Natural killer cell (primary cell): ENCODE results near the gene MARK2. TPM values are rescaled to one million over a fixed set of nuclear protein-coding genes. Genes with fewer than 3 reads are reported as not detected.

Experiments
- ATAC-seq, 3 donors: fragments of 150-1000 bp in 2 of 3; fragments of 200-7000 bp in 1 of 3; cut with Tn5 transposase; 1 replicate in 1 of 3; 2 replicates in 2 of 3; pipeline ENCODE4 v1.10.0; 2021; ENCODE audit warnings: mild to moderate bottlenecking in 2 of 3, moderate library complexity in 2 of 3
- DNase-seq, 2 donors: peaks; one replicate each; pipeline versions ENCODE4 v3.0.0 to v3.0.0-alpha.2; 2013 to 2021; ENCODE audit warnings: mixed read lengths in 1 of 2
- H3K27ac ChIP-seq: one replicate; pipeline ENCODE4 v1.5.1; 2013; ENCODE audit warnings: mild to moderate bottlenecking, low read length
- H3K27me3 ChIP-seq: one replicate; pipeline ENCODE4 v1.6.1; 2013; ENCODE audit warnings: low read length; ENCODE audit not compliant: control insufficient read depth, insufficient read depth
- H3K36me3 ChIP-seq: one replicate; pipeline ENCODE4 v1.6.1; 2013; ENCODE audit warnings: low read length; ENCODE audit not compliant: control insufficient read depth, insufficient read depth
- H3K4me1 ChIP-seq: one replicate; pipeline ENCODE4 v1.6.1; 2013; ENCODE audit warnings: low read length; ENCODE audit not compliant: control insufficient read depth, insufficient read depth
- H3K4me3 ChIP-seq: one replicate; pipeline ENCODE4 v1.5.1; 2013; ENCODE audit warnings: low read length
- H3K9me3 ChIP-seq: one replicate; pipeline ENCODE4 v1.6.1; 2013; ENCODE audit warnings: low read length; ENCODE audit not compliant: control insufficient read depth, insufficient read depth
- H3K27ac Mint-ChIP-seq, 2 donors: one replicate each; pipeline ENCODE4 v1.8.0; 2022; ENCODE audit warnings: mild to moderate bottlenecking in 2 of 2, mixed read lengths in 2 of 2, moderate library complexity in 1 of 2
- H3K27me3 Mint-ChIP-seq, 2 donors: one replicate each; pipeline ENCODE4 v1.8.0; 2022; ENCODE audit warnings: low read depth in 2 of 2, mixed read lengths in 2 of 2
- H3K36me3 Mint-ChIP-seq: one replicate; pipeline ENCODE4 v1.8.0; 2022; ENCODE audit warnings: mixed read lengths
- H3K4me1 Mint-ChIP-seq, 2 donors: one replicate each; pipeline ENCODE4 v1.8.0; 2022; ENCODE audit warnings: mixed read lengths in 2 of 2
- H3K4me3 Mint-ChIP-seq: one replicate; pipeline ENCODE4 v1.8.0; 2022; ENCODE audit warnings: mild to moderate bottlenecking, moderate library complexity, mixed read lengths
- H3K9me3 Mint-ChIP-seq, 2 donors: one replicate each; pipeline ENCODE4 v1.8.0; 2022; ENCODE audit warnings: mixed read lengths in 2 of 2
- WGBS: methylation state at CpG from one replicate; pipeline ENCODE4 v1.1.7; 2013; ENCODE audit warnings: missing lambda C conversion rate; ENCODE audit not compliant: insufficient coverage; 5-methylcytosine and 5-hydroxymethylcytosine counted together
- intact Hi-C: fragments of 100-400 bp; cut with micrococcal nuclease; formaldehyde crosslinking; loops from one replicate; pipeline ENCODE4 v1.14.2; 2022
- total RNA-seq, 4 donors: library from RNA; stranded (reverse); fragments of 120-200 nt in 1 of 4; gene quantifications; one replicate each; pipeline versions ENCODE4 v1.2.3 to v1.2.4, GENCODE V29; 2013 to 2022
- TF ChIP-seq, protein P1 (sequence below): fragments of 200-600 bp; IDR thresholded peaks from one replicate; pipeline ENCODE4 v1.8.0; 2022; ENCODE audit warnings: antibody characterized with exemption

The MARK2 gene
- total RNA-seq, 3 donors from 2014 or later (not counting 1 experiment from before 2014, with no cell fraction given), result 63.8 to 88.4 (median 80.2) TPM

DNA sequence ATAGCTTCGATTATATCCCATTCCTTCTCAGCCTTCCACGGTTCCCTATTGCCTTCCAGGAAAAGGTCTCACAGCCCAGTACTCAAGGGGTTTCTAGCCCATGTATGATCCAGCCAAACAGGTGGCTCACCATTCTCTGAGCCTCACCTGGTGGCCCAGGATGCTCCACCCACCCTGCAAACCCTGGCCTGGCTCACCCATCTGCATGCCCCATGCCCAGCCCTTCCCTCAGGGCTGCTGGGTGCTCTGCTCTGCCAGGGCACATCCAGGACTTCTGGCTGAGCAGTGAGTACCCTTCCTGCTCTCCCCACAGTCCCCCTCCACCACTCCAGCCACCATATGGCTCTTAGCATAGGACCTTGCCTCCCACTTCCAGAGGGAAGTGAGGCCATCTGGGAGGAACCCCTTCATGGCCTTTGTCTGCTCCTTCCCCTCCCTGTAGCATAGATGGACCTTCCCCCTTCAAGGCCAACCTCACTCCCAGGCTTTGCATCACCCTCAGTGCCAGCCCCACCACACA is 83.8 kb downstream of the MARK2 start:
- H3K27ac ChIP-seq, result no peak overlapping the region
- H3K27me3 Mint-ChIP-seq, result peaks cover 0 to 2% of the 10 kb centered on the region in 2 donors
- intact Hi-C loops, result no loop called here
- H3K4me1 Mint-ChIP-seq, result peaks cover 0 to 13% of the 10 kb centered on the region in 2 donors
- 88% methylated on average over 2 of the region's 2 CpGs for WGBS
- no peak overlapping the region for H3K4me3 ChIP-seq
- DNase-seq, result no peak
- H3K4me3 Mint-ChIP-seq, result no peak overlapping the region
- TF ChIP-seq, protein P1, sequence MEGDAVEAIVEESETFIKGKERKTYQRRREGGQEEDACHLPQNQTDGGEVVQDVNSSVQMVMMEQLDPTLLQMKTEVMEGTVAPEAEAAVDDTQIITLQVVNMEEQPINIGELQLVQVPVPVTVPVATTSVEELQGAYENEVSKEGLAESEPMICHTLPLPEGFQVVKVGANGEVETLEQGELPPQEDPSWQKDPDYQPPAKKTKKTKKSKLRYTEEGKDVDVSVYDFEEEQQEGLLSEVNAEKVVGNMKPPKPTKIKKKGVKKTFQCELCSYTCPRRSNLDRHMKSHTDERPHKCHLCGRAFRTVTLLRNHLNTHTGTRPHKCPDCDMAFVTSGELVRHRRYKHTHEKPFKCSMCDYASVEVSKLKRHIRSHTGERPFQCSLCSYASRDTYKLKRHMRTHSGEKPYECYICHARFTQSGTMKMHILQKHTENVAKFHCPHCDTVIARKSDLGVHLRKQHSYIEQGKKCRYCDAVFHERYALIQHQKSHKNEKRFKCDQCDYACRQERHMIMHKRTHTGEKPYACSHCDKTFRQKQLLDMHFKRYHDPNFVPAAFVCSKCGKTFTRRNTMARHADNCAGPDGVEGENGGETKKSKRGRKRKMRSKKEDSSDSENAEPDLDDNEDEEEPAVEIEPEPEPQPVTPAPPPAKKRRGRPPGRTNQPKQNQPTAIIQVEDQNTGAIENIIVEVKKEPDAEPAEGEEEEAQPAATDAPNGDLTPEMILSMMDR, result no peak
- no peaks in the 10 kb centered on the region for H3K9me3 ChIP-seq
- H3K27ac Mint-ChIP-seq, result no peak overlapping the region
- no peak for ATAC-seq
- no peaks in the 10 kb centered on the region for H3K36me3 ChIP-seq
- H3K9me3 Mint-ChIP-seq, result no peaks in the 10 kb centered on the region
- H3K36me3 Mint-ChIP-seq, result no peaks in the 10 kb centered on the region
- H3K4me1 ChIP-seq, result peaks cover 20% of the 10 kb centered on the region
- no peaks in the 10 kb centered on the region for H3K27me3 ChIP-seq

DNA sequence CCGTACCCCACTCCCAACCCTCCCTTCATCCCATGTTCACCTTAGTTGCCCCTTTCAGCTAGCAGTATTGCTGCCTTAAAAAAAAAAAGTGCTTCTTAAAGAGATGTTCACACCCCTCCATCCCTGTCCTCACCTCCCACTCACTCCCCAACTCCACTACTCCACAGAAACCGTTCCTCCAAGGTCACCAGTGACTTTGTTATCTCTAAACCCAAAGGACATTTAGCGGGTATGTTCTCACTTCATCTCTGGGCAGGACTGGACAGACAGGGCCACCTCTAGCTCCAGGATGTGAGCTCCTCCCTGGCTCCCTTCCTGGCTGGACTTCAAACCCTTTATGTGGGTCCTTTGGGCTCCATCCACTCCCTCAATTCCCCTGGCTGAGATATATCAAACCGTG is 84.4 kb downstream of the MARK2 start:
- Histone ChIP-seq H3K4me1 (peaks cover 14% of the 10 kb centered on the region), H3K9me3 (no peaks in the 10 kb centered on the region), H3K27me3 (no peaks in the 10 kb centered on the region), H3K4me3 (no peak overlapping the region), H3K36me3 (no peaks in the 10 kb centered on the region), H3K27ac (no peak overlapping the region)
- no peak for DNase-seq
- Mint-ChIP-seq H3K9me3 (no peaks in the 10 kb centered on the region), H3K4me3 (no peak overlapping the region), H3K36me3 (no peaks in the 10 kb centered on the region), H3K4me1 (peaks cover 0 to 12% of the 10 kb centered on the region in 2 donors), H3K27ac (no peak overlapping the region), H3K27me3 (peaks cover 0 to 2% of the 10 kb centered on the region in 2 donors)
- intact Hi-C loops, result no loop called here
- TF ChIP-seq, protein P1, result no peak
- ATAC-seq, result no peak
- 77% methylated on average over 4 of the region's 4 CpGs for WGBS

DNA sequence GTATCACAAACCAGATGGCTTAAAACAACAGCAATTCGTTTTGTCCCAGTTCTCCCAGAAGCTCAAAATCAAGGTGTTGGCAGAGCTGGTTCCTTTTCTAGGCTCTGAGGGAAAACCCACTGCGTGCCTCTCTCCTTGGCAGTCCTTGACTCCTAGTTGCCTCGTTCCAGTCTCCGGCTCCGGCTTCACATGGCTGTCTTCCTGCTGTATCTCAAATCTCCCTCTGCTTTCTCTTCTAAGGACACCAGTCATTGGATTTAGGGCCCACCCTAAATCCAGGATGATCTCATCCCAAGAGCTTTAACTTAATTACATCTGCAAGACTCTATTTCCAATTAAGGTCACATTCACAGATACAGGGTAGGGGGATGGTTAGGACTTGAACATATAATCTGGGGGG is 90.7 kb downstream of the MARK2 start:
- ATAC-seq (no peak), DNase-seq (no peak)
- TF ChIP-seq, protein P1, result no peak
- H3K27ac ChIP-seq, result no peak overlapping the region
- Mint-ChIP-seq H3K36me3 (no peaks in the 10 kb centered on the region), H3K27me3 (peaks cover 0 to 3% of the 10 kb centered on the region in 2 donors), H3K4me1 (no peaks in the 10 kb centered on the region), H3K4me3 (no peak overlapping the region), H3K27ac (no peak overlapping the region), H3K9me3 (no peaks in the 10 kb centered on the region)
- no peaks in the 10 kb centered on the region for H3K4me1 ChIP-seq
- H3K36me3 ChIP-seq, result no peaks in the 10 kb centered on the region
- 90% methylated on average over 5 of the region's 5 CpGs for WGBS
- H3K4me3 ChIP-seq, result no peak overlapping the region
- H3K27me3 ChIP-seq, result no peaks in the 10 kb centered on the region
- no peaks in the 10 kb centered on the region for H3K9me3 ChIP-seq
- intact Hi-C loops, result no loop called here

DNA sequence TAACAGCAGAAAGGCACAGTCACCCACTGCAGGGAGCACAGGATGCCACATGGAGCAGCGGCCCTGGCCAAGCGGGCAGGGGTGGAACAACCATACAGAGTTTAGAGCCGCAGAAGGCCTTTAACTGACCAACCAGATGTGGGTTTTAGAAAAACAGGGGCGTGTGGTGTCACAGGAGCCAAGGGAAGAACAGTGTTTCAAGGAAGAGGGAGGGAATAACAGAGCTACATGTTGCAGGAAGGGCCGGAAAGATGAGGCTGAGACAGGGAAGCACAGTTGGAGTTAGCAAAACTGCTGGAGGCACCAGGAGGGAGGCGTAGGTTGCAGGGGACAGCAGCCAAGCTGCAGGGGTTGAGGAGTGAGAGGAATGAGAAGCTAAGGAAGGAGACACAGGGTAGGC is 92.1 kb downstream of the MARK2 start:
- Histone ChIP-seq H3K4me1 (no peaks in the 10 kb centered on the region), H3K36me3 (no peaks in the 10 kb centered on the region), H3K4me3 (no peak overlapping the region), H3K27me3 (no peaks in the 10 kb centered on the region), H3K27ac (no peak overlapping the region), H3K9me3 (no peaks in the 10 kb centered on the region)
- Mint-ChIP-seq H3K9me3 (no peaks in the 10 kb centered on the region), H3K27ac (no peak overlapping the region), H3K4me1 (no peaks in the 10 kb centered on the region), H3K4me3 (no peak overlapping the region), H3K27me3 (peaks cover 0 to 3% of the 10 kb centered on the region in 2 donors), H3K36me3 (no peaks in the 10 kb centered on the region)
- TF ChIP-seq, protein P1, result no peak
- DNase-seq (no peak), ATAC-seq (no peak)
- 90% methylated on average over 6 of the region's 6 CpGs for WGBS
- intact Hi-C loops, result no loop called here
